Lung (tissue), 12 donors: ENCODE results near the gene GYS1. TPM values are rescaled to one million over a fixed set of nuclear protein-coding genes. Genes with fewer than 3 reads are reported as not detected.

Experiments used
- ATAC-seq: fragments of 200-7000 bp; cut with Tn5 transposase; one replicate; pipeline ENCODE4 v1.9.1; 2020; ENCODE audit warnings: moderate number of reproducible peaks; ENCODE audit not compliant: insufficient read depth, low FRiP score
- DNase-seq, 3 donors: peaks; one replicate each; pipeline ENCODE4 v3.0.0-alpha.2; 2013 to 2017
- H3K27ac ChIP-seq, 2 donors: one replicate each; pipeline ENCODE4 v1.5.1; 2013; ENCODE audit warnings: mild to moderate bottlenecking in 2 of 2, moderate library complexity in 2 of 2, control low read depth in 1 of 2, inconsistent platforms in 1 of 2, low read depth in 1 of 2, low read length in 1 of 2
- H3K27me3 ChIP-seq, 3 donors: one replicate each; pipeline ENCODE4 v1.5.1; 2013; ENCODE audit warnings: low read length in 2 of 3; ENCODE audit not compliant: control insufficient read depth in 3 of 3, insufficient read depth in 3 of 3
- H3K36me3 ChIP-seq, 4 donors: one replicate each; pipeline ENCODE4 v1.5.1; 2013; ENCODE audit warnings: low read length in 4 of 4, mild to moderate bottlenecking in 1 of 4, moderate library complexity in 1 of 4; ENCODE audit not compliant: control insufficient read depth in 4 of 4, insufficient read depth in 4 of 4
- H3K4me1 ChIP-seq, 5 donors: one replicate each; pipeline ENCODE4 v1.5.1; 2013; ENCODE audit warnings: low read length in 5 of 5, mild to moderate bottlenecking in 2 of 5, moderate library complexity in 1 of 5; ENCODE audit not compliant: control insufficient read depth in 5 of 5, insufficient read depth in 5 of 5
- H3K4me3 ChIP-seq: one replicate; pipeline ENCODE4 v1.5.1; 2013; ENCODE audit warnings: mild to moderate bottlenecking, control low read depth, moderate library complexity
- H3K9ac ChIP-seq, 2 donors: one replicate each; pipeline ENCODE4 v1.5.1; 2013; ENCODE audit warnings: low read length in 2 of 2, control low read depth in 1 of 2; ENCODE audit not compliant: insufficient read depth in 1 of 2
- H3K9me3 ChIP-seq, 4 donors: one replicate each; pipeline ENCODE4 v1.5.1; 2013; ENCODE audit warnings: low read length in 3 of 4, mild to moderate bottlenecking in 1 of 4, moderate library complexity in 1 of 4; ENCODE audit not compliant: control insufficient read depth in 4 of 4, insufficient read depth in 3 of 4
- CTCF ChIP-seq: IDR thresholded peaks from 2 replicates; pipeline ENCODE4 v1.5.1; 2012; ENCODE audit warnings: mild to moderate bottlenecking; ENCODE audit errors: control extremely low read depth, extremely low read depth
- WGBS, 2 donors: extraction: QIAGEN DNeasy Blood & Tissue Kit; methylation state at CpG; one replicate each; pipeline ENCODE4 v1.1.7; 2013; 5-methylcytosine and 5-hydroxymethylcytosine counted together
- polyA plus RNA-seq, 2 donors: library from polyadenylated mRNA; stranded (reverse); fragments of 200-250 nt; gene quantifications; one replicate each; pipeline ENCODE4 v1.2.1, GENCODE V29; 2013
- total RNA-seq, 2 donors: library from RNA; depleted of rRNA in 1 of 2; stranded (reverse); fragments of >200 nt in 1 of 2; gene quantifications; one replicate each; pipeline ENCODE4 v1.2.1, GENCODE V29; 2014 to 2021
- donor health status: control.
- donor health status: control.
- donor health status: Bipolar disorder and iron deficiency.
- donor health status: healthy.
- donor health status: DM: yes; HTN: yes; CAD: no.

GYS1 gene
- total and polyA plus RNA-seq, 4 donors = 22.7 to 49.7 (median 31.9) TPM

- H3K27ac ChIP-seq = no peak overlapping the region
- no peaks in the 10 kb centered on the region for H3K27me3 ChIP-seq
- no peaks in the 10 kb centered on the region for H3K9me3 ChIP-seq
- no peak for TF ChIP-seq CTCF
- no peak overlapping the region for H3K9ac ChIP-seq
- 65 to 78% methylated on average over 2 of the region's 2 CpGs for WGBS, 2 donors
- peaks cover 0 to 2% (median 0%) of the 10 kb centered on the region in 5 donors for H3K4me1 ChIP-seq
- no peak overlapping the region for H3K4me3 ChIP-seq
- peaks cover 17 to 28% (median 21%) of the 10 kb centered on the region in 4 donors for H3K36me3 ChIP-seq
- DNase-seq (no peak), ATAC-seq (no peak)
Measured at GRCh38 chr19:48977061-48977460, 16.0 kb downstream of the GYS1 start.

- peaks cover 0 to 2% (median 0%) of the 10 kb centered on the region in 5 donors for H3K4me1 ChIP-seq
- H3K4me3 ChIP-seq = no peak overlapping the region
- ATAC-seq (no peak), DNase-seq (peak in 2 of 3 donors; percentile 37 to 40)
- no peak overlapping the region for H3K9ac ChIP-seq
- 88 to 89% methylated on average over 13 of the region's 13 CpGs for WGBS, 2 donors
- no peak for TF ChIP-seq CTCF
- peaks cover 15 to 28% (median 21%) of the 10 kb centered on the region in 4 donors for H3K36me3 ChIP-seq
- no peaks in the 10 kb centered on the region for H3K27me3 ChIP-seq
- H3K27ac ChIP-seq = no peak overlapping the region
- H3K9me3 ChIP-seq = no peaks in the 10 kb centered on the region
Measured at GRCh38 chr19:48975947-48976847, 16.9 kb downstream of the GYS1 start.

- no peak overlapping the region for H3K9ac ChIP-seq
- H3K4me3 ChIP-seq = no peak overlapping the region
- peak; percentile 86 to 89 (median 87) for DNase-seq
- H3K27me3 ChIP-seq = no peaks in the 10 kb centered on the region
- H3K9me3 ChIP-seq = no peaks in the 10 kb centered on the region
- peak; percentile 66 for ATAC-seq
- H3K4me1 ChIP-seq = peaks cover 0 to 11% (median 0%) of the 10 kb centered on the region in 5 donors
- peak overlapping the region in 1 of 2 donors; percentile 17 for H3K27ac ChIP-seq
- peaks cover 16 to 57% (median 30%) of the 10 kb centered on the region in 4 donors for H3K36me3 ChIP-seq
- TF ChIP-seq CTCF = peak; percentile 96
- 16 to 17% methylated on average over 19 of the region's 19 CpGs for WGBS, 2 donors
Measured at GRCh38 chr19:48970923-48971395, 22.1 kb downstream of the GYS1 start.
